ENCODE measurements around the gene VASP.
"Not testable (repeated sequence)": the region's sequence is repeated elsewhere in the genome, so short reads cannot be mapped to it uniquely, and the experiment has no call there.

The VASP gene

GRCh38 chr19:45496349-45496953 is 10.8 kb upstream of the VASP start:
- DNase-seq (ENCODE audit: low spot score) = no peak
- FAIRE-seq = no peak

GRCh38 chr19:45497791-45498190 is 9.5 kb upstream of the VASP start:
- no peak for FAIRE-seq
- DNase-seq (ENCODE audit: low spot score) = no peak

DNA sequence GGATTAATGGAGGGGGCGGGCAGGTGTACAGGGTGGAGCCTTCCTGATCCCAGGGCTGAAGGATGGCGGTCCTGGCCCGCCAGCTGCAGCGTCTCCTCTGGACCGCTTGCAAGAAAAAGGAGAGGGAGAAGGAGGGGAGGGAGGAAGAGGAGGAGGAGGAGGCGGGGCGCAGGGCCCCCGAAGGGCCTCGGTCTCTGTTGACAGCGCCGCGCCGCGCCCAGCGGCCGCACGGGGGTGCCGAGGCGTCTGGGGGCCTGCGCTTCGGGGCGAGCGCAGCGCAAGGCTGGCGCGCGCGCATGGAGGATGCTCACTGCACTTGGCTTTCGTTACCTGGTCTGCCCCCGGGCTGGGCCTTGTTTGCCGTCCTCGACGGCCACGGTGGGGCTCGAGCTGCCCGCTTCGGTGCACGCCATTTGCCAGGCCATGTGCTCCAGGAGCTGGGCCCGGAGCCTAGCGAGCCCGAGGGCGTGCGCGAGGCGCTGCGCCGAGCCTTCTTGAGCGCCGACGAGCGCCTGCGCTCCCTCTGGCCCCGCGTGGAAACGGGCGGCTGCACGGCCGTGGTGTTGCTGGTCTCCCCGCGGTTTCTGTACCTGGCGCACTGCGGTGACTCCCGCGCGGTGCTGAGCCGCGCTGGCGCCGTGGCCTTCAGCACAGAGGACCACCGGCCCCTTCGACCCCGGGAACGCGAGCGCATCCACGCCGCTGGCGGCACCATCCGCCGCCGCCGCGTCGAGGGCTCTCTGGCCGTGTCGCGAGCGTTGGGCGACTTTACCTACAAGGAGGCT is 8.7 kb upstream of the VASP start, which contains the start of gene PPM1N:
Gene PPM1N, plus strand, starts transcription at position 33 of the 785 bp plus-strand sequence. Its CDS starts 30 bp downstream, at position 63.
- FAIRE-seq = no peak
- DNase-seq (ENCODE audit: low spot score) = no peak

- no peak for DNase-seq (ENCODE audit: low spot score)
- FAIRE-seq = no peak
These were observed 7.8 kb upstream of the VASP start for GRCh38 chr19:45499196-45500180.

DNA sequence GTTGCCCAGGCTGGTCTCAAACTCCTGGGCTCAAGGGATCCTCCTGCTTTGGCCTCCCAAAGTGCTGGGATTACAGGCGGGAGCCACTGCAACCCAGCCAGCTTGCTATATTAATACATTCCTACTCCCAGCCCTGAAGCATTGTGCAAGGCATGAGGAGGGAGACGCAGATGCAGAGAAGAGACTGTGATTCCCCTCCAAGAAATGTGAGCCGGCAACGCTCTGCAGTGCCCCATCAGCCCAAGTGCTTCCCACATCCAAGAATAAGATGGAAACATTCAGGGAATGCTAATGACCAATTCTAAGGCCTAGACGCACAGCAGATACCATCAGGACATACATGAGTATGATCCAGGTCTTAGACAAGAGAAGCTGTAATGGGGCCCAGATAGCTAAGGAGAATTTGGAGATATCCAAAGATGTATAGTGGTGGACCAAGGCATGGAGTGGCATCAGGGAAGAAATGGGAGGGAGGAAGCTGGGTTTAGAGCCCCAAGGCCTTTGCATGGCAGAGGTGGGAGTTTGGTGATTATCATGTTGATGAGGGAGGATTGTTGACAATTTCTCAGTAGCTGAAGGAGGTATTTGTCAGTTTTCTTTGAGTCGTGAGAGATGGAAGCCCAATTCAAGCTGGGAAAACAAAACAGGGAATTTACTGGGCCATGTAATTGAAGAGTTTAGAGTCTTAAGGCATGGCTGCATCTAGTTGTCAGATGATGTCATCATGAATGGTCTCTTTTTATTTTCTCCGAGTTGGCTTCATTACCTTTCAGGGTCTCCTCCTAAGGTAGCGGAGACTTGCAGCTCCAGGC is 6.2 kb upstream of the VASP start:
- DNase-seq (ENCODE audit: low spot score) = no peak
- no peak for FAIRE-seq

DNA sequence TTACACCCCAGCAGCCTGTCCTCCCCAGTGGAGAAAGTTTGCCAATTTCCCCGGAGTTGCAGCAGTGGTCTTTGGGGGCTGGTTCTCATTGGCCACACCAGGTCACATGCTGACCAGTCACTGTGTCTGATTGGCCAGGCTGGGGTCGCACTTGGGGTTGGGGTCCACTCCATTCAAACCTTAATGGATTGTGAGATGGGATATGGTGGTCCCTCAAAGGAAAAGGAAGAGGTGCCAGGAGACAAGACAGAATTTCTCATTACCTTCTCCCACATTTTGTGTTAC is 5.6 kb upstream of the VASP start:
- FAIRE-seq (no peak), DNase-seq (ENCODE audit: low spot score) (no peak)

- FAIRE-seq (no peak), DNase-seq (ENCODE audit: low spot score) (no peak)
These were observed 5.2 kb upstream of the VASP start for GRCh38 chr19:45502111-45502510.

- no peak for DNase-seq (ENCODE audit: low spot score)
- FAIRE-seq = no peak
These were observed 3.4 kb upstream of the VASP start for GRCh38 chr19:45503909-45504308.

DNA sequence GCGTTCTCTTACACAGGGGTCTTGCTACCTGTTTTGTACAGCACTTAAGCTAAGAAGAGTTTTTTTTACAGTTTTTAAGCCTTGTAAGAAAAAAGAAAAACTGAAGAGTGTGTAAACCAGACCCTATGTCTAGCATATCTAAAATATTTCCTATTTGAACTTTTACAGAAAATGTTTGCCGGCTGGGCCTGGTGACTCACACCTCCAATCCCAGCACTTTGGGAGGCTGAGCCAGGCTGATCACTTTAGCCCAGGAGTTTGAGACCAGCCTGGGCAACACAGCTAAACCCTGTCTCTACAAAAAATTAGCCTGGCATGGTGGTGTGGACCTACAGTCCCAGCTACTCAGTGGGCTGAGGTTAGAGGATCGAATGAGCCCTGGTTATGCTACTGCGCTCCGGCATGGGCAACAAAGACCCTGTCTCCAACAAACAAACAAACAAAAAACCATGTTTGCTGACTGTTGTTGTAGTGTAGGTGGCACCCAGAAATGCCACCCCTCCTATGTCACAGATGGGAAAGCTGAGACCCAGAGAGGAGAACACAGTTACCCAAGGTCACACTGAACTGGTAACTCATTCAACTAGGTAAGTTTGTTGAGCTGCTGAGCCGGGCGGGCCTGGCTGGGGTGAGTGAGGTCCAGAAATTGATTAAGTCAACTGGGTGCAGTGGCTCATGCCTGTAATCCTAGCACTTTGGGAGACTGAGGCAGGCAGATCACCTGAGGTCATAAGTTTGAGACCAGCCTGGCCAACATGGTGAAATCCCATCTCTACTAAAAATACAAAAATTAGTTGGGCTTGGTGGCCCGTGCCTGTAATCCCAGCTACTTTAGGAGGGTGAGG is 1.9 kb upstream of the VASP start:
- DNase-seq (ENCODE audit: low spot score) = no peak
- no peak for FAIRE-seq

- DNase-seq (ENCODE audit: low spot score) (no peak), FAIRE-seq (no peak)
These were observed 1.4 kb upstream of the VASP start for GRCh38 chr19:45505996-45506245.

DNA sequence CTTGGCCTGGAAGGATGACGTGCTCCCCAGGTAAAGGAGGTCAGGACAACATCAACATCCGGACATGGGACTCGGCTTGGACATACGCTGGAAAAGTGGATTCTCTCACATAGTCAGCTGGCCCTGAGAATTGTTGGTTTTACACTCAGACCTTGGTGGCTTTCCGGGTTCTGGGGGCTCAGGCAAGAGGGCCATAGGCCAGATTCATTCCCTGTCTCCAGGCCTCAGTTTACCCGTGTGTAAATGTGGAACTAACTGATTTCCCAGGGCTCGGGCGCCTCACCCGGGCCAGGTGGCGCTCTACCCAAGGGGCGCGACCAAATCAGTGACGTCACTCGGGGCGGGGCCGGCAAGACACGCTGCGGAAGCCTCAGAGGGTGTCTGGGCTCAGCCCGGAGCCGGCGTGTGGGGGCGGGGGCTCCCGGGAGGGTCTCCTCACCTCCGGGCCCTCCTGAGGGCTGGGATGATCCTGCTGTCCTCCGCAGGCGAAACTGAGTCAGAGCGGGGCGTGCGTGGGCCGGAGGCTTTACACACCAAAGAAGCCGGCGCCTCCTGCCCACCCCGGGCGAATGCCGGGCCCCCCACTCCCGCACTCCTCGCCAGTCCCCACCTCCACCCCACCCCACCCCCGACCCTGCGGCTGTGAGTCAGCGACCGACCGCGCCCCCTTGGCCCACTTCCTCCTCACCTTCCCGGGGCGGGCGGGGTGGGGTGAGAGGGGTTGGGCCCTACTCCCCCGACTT is 862 bp upstream of the VASP start:
- FAIRE-seq (no peak), DNase-seq (ENCODE audit: low spot score) (peak; percentile 79)

DNA sequence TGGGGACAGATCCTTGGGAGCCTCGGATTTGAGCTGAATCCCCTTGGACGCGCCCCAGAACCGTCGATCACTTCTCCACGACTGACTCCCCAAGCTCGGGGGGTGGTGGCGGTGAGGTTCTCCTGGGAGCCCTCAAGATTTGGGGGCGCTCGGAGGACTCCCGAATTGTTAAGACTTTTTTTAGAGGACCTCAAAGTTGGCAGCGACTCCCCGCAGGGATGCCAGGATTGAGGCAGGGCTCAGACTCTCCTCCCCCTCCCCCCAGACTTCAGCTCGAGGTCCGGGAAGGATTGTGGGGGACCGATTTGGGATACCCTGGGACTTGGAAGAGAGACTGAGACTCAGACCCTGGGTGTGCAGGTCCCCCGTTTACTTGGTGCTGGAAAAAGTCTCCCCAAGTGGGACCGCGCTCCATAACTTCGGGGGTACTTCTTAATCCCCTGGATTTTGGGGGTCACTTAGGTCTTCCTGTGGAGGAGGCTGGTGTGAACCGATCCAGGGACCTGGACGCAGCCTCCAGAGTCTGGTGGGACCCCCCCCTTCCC is 665 bp downstream of the VASP start:
- DNase-seq (ENCODE audit: low spot score) = no peak
- FAIRE-seq = no peak

- DNase-seq (ENCODE audit: low spot score) (no peak), FAIRE-seq (no peak)
These were observed 1.2 kb downstream of the VASP start for GRCh38 chr19:45508417-45508860.

GRCh38 chr19:45508861-45509691 is 1.8 kb downstream of the VASP start:
- DNase-seq (ENCODE audit: low spot score) = peak; percentile 57
- FAIRE-seq = no peak

- FAIRE-seq = no peak
These were observed 2.4 kb downstream of the VASP start for GRCh38 chr19:45509692-45510015.

GRCh38 chr19:45510352-45510751 is 3.1 kb downstream of the VASP start:
- DNase-seq (ENCODE audit: low spot score); FAIRE-seq: not testable (repeated sequence)

More at GRCh38 chr19:45509692-45510015, 2.4 kb downstream of the VASP start:
- no peak for DNase-seq (ENCODE audit: low spot score)

- DNase-seq (ENCODE audit: low spot score) (no peak), FAIRE-seq (no peak)
These were observed 3.8 kb downstream of the VASP start for GRCh38 chr19:45511074-45511473.

GRCh38 chr19:45512881-45513483 is 5.7 kb downstream of the VASP start:
- FAIRE-seq (no peak), DNase-seq (ENCODE audit: low spot score) (no peak)
